ENCODE results near the gene TAS2R3.

TAS2R3 gene

DNA sequence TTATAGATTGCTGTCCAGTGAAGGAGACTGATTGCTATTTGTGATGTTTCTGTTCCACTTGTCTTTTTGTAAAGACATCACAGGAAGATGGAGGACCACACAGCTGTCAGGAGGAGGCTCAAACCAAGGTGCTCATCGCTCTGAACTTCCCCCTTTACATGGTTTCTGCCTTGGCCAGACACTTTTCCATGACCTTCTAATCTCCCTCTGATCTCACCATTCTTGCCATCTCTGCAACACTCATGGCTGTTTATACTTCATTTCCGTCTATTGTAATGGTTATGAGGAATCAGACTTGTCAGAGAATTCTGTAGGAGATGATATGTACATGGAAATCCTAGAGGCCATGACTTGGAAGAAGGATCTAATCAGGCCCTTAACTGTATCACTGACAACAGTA is 24.4 kb downstream of the TAS2R3 start:
- no peak for DNase-seq

DNA sequence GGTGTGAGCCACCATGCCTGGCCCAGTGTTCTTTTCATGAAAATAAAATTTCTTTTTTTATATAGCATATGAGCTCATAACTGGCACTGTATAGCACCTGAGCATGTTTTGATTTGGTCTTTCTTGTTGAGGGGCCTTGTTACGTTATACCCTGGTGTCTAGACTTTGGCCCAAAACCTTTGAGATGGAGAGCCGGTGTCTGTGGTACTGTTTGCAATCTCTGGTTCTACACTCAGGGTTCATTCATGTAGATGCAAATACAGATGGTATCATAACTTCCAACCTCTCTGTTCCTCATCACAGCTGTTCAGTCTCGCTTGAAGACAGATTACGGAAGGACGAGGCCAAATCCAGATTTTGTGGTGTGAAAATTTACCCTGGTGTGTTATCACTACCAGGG is 26.0 kb downstream of the TAS2R3 start, which contains the start of gene TAS2R5:
Gene TAS2R5 (plus strand): TSS at position 301 of the 400 bp plus-strand sequence. CDS start 145 bp downstream, outside the sequence.
- no peak for DNase-seq

DNA sequence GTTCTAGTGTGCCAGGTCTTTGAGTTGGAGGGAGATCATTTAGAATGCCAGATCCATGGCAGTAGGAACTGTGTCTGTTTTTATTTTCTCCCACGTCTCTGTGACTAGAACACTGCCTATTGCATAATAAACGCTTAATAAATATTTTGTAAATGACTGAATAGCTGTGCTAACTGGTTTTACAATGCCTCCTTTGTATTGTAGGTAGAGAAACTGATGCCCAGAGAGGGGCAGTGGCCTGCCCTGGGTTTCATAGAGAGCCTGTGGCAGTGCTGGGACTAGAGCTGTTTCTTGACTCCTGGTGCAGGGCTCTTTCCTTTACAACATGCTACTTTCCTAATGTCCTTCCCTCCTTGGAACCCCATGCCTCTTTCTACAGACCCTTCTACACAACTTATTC is 28.6 kb downstream of the TAS2R3 start:
- DNase-seq = no peak

All from NCI-H187 treated with DMSO at 0.1 percent for 48 hours (cell line).